Rectal smooth muscle tissue (tissue), 1 donor: ENCODE measurements around the gene PFN3.

ENCODE experiments used
- H3K27ac ChIP-seq: one replicate; pipeline ENCODE4 v1.7.0; 2013; ENCODE audit warnings: low read depth, low read length, inconsistent platforms
- H3K27me3 ChIP-seq: one replicate; pipeline ENCODE4 v1.7.0; 2013; ENCODE audit warnings: low read length; ENCODE audit not compliant: control insufficient read depth, insufficient read depth
- H3K36me3 ChIP-seq: one replicate; pipeline ENCODE4 v1.7.0; 2013; ENCODE audit warnings: low read length; ENCODE audit not compliant: control insufficient read depth, insufficient read depth
- H3K4me1 ChIP-seq: one replicate; pipeline ENCODE4 v1.7.0; 2013; ENCODE audit warnings: low read length; ENCODE audit not compliant: control insufficient read depth, insufficient read depth
- H3K4me3 ChIP-seq: one replicate; pipeline ENCODE4 v1.7.0; 2013; ENCODE audit warnings: low read length
- H3K9ac ChIP-seq: one replicate; pipeline ENCODE4 v1.7.0; 2013; ENCODE audit warnings: low read length

The PFN3 gene

DNA sequence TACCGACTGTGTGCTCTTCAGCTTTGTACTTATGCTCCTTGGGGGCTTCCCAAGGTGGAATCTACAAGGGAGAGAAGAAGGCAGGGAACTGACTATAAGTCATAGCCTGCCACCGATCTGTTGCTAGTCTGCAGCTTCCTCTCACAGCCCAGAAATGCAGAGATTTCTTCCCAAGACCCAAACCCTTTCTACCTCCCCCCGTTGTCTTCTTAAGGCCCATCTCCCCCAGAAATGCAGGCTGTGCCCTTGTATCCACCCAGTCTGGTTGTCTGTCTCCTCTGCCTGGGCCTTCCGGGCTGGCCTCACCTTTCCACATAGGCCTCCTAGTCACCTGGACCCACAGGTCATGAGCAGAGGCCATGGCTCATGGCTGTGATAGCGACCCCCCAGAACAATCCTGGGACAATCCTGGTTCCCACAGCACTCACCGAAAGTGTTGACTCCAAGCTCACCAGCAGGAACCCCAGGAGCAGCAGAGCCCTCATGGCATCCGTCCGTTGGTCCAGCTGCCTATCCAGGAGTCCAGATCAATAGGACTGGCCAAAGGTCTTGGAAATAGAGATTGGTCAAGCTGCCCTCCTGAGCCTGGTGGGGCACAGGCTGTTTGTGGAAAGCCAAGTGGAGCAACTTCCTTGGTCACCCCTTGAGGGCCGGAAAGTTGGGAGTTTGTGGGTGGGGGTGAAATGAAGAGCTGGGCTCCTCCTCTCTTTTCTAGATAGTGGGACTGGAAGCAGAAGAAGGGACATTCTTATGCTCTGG, 8.8 kb upstream of the PFN3 start, which contains the start of gene F12:
Gene F12 (minus strand): TSS at position 522 of the 759 bp plus-strand sequence. CDS start 37 bp downstream, at position 485.
- no peak within 1 kb of the TSS for H3K27ac ChIP-seq
- H3K4me1 ChIP-seq = peaks cover 2% of the 10 kb centered on the region
- no peak within 1 kb of the TSS for H3K4me3 ChIP-seq
- no peak within 1 kb of the TSS for H3K9ac ChIP-seq
- no peaks in the 10 kb centered on the region for H3K36me3 ChIP-seq
- no peaks in the 10 kb centered on the region for H3K27me3 ChIP-seq

DNA sequence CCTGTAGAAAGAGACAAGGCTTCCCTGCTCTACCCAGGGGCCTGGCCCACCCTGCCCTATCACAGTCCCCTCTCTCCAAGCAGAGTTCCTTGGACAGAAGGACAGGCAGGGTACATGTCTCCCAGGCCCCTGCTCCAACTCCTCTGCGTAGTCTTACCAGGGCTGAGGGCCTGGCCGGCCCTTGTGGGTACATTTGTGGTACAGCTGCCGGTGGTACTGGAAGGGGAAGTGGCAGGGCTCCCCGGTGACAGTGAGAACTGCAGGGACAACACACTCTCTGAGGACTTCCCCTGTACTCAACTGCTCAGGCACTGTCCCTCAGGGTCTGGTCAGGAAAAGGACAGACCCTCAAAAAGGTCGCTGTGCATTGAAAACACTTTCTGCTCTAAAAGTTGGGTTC, 5.3 kb upstream of the PFN3 start:
- H3K9ac ChIP-seq = no peak overlapping the region
- peaks cover 10% of the 10 kb centered on the region for H3K27me3 ChIP-seq
- no peak overlapping the region for H3K4me3 ChIP-seq
- no peaks in the 10 kb centered on the region for H3K36me3 ChIP-seq
- H3K27ac ChIP-seq = no peak overlapping the region
- peaks cover 11% of the 10 kb centered on the region for H3K4me1 ChIP-seq

DNA sequence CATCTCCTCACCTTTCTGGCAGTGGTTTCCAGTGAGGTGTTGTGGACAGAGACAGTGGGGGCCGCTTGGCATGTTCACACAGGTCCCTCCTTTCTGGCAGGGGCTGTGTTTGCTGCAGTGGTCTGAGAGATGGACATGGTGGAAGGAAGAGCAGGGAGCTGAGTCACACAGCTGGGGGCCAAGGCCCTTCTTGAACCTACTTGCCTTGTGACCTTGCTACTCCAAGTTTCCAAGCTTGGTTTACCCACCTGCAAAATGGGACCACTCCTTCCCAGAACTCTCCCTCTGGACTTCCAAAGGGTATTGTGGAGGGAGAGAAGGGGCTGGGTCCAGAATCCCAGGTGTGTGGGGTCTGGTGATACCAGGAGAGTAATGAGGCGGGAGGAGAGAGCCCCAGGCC, 4.9 kb upstream of the PFN3 start:
- Histone ChIP-seq H3K27ac (no peak overlapping the region), H3K36me3 (no peaks in the 10 kb centered on the region), H3K4me3 (no peak overlapping the region), H3K9ac (no peak overlapping the region), H3K27me3 (peaks cover 11% of the 10 kb centered on the region), H3K4me1 (peaks cover 11% of the 10 kb centered on the region)

DNA sequence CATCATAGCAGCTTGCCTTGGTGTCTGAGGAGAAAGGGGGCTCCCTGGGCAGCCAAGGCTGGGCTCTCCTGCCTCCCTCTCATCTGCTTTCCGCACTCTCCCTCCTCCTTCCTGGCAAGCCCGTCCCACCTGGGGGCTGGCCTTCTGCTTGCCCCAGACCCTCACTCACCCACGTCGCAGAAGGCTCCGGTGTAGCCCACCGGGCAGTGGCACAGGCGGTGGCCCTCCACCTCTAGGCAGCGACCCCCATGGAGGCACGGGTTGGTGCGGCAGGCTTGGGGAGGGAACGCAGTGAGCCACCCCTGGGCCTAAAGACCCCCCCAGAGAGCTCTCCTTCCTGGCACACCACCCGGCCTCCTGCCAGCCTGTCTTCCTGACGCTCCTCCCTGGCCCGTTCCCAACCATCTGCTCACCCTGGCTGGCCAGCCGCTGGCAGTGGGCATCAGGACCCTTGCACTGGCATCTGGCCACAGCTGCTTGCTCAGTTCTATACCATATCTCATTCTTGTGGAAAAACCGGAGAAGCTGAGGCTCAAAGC, 4.2 kb upstream of the PFN3 start:
- H3K4me1 ChIP-seq = peaks cover 11% of the 10 kb centered on the region
- H3K36me3 ChIP-seq = no peaks in the 10 kb centered on the region
- no peak overlapping the region for H3K27ac ChIP-seq
- H3K27me3 ChIP-seq = peaks cover 17% of the 10 kb centered on the region
- no peak overlapping the region for H3K9ac ChIP-seq
- peak overlapping the region; percentile 71 for H3K4me3 ChIP-seq

DNA sequence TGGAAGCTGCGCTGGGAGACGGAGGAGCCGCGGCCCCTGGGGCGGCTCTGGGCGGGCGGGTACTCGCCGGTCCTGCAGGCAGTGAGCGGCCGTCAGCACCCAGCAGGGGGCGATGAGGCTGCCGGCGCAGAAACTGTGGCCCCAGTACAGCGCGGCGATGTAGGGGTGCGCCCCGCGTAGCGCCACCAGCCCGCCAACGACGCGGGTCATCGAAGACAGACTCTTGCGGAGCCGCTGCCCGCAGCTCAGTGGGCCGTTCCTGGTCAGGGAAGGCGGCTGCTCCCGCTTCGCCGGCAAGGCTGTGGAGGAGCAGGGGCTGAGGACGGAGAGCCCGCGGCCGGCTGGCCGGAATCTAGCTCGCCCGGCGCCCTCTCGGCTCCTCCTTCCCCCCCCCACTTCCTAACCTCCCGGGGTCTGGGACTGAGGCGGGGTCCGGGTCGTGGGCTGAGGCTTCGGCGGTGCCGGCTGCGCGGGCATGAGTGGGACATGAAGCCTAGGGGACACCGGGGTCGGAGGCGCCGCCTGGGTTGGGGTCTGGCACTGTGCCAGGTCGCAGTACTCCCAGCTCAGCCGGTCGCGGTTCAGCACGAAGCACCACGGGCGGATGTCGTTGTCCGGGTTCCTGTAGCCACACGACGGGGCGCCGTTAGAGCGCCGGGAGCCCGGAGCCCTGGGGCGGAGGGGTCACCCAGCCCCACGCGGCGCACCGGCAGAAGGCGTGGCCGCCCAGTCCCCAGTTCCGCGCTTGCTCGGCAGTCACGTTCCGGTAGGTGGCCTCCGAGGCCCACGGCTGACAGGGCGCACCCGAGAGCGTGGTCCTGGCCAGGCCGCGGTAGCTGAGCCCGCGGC, 3.6 kb upstream of the PFN3 start:
- H3K4me1 ChIP-seq = peaks cover 11% of the 10 kb centered on the region
- peaks cover 18% of the 10 kb centered on the region for H3K27me3 ChIP-seq
- H3K27ac ChIP-seq = no peak overlapping the region
- H3K9ac ChIP-seq = peak overlapping the region; percentile 10
- no peaks in the 10 kb centered on the region for H3K36me3 ChIP-seq
- H3K4me3 ChIP-seq = peak overlapping the region; percentile 71

DNA sequence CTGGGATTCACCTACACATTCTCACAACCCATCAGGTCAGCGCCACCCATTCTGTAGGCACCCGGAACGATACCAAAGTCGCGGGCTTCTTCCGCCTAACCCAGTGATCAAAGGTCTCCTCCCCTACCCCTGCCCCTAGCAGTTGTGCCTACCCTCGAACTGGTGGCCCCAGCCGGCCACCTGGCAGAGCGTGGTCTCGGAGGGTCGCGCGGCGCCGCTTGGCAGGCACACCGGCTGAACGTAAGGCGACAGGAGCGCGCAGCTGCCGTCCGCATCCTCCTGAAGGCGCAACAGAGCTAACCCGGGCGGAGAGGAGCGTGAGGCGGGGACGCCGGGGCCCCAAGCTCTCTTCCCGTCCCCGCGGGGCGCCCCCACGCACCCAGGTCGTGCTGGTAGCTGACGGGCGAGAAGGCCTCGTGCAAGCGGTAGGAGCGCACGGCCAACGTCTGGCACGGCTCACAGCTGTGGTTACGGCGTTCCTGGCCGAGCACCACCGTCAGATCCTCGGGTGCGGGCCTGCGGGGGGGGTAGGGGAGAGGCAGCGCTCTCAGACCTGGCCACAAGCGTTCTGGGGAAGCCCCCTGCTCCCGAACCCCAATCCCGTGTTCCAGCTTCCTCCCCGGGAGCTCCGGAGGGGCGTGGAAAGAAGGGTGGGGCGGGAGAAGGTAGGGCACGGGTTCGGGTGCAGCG, 2.8 kb upstream of the PFN3 start:
- Histone ChIP-seq H3K27me3 (peaks cover 18% of the 10 kb centered on the region), H3K4me3 (peak overlapping the region; percentile 71), H3K9ac (peak overlapping the region; percentile 10)

DNA sequence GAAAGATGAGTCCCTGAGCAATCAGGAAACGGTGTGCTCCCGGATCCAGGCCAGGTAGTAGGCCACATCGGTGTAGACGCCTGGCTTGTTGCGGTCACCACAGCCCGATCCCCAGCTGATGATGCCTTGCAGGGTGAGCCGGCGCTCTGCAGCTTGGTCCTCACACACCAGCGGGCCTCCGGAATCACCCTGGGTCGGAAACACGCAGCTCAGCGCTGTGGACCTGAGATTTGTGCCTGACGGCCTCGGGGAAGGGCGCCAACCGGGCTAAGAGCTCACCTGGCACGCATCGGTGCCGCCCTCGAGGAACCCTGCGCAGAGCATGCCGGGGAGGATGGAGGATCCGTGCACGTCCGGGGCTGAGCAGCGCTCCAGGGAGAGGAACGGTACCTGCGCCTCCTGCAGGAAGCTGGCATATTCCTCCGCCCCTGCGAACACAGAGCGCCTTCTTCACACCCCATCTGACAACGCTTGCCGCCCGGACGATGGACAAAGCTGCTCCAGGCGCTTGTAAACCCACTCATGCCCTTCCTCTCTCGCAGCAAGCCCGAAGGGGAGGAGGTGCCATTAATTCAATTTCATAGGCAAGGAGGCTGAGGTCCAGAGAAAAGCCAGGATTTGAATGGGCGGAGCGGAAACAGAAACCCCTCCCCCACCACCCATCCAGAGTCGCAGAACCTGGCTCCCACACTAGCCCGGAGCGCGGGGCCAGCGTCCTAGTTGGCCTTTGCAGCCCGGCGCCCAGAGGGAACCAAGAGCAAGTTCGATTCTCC, 2.0 kb upstream of the PFN3 start:
- peaks cover 18% of the 10 kb centered on the region for H3K27me3 ChIP-seq
- no peak overlapping the region for H3K27ac ChIP-seq
- no peak overlapping the region for H3K9ac ChIP-seq
- no peaks in the 10 kb centered on the region for H3K36me3 ChIP-seq
- H3K4me3 ChIP-seq = peak overlapping the region; percentile 71
- H3K4me1 ChIP-seq = peaks cover 11% of the 10 kb centered on the region

More for the DNA sequence above, 2.8 kb upstream of the PFN3 start:
- Histone ChIP-seq H3K4me1 (peaks cover 11% of the 10 kb centered on the region), H3K36me3 (no peaks in the 10 kb centered on the region), H3K27ac (no peak overlapping the region)

DNA sequence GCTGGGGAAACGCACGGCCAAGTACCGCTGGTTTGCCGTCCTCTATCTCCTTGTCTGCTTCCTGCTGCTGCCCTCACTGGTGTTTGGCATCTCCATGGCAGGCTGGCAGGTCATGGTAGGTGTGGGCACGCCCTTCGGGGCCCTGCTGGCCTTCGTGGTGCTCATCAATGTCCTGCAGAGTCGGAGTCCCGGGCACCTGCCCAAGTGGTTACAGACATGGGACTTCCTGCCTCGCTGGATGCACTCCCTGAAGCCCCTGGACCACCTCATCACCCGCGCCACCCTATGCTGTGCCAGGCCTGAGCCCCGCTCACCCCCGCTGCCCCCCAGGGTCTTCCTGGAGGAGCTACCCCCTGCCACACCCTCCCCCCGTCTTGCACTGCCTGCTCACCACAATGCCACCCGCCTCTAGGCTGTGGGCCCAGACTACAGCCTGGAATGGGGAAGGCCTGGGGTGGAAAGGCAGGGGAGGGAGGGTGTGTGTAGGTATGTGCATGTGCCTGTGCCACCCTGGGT, 2.5 kb downstream of the PFN3 start:
- Histone ChIP-seq H3K27ac (no peak overlapping the region), H3K4me1 (peaks cover 3% of the 10 kb centered on the region), H3K9ac (no peak overlapping the region), H3K4me3 (no peak overlapping the region), H3K27me3 (peaks cover 15% of the 10 kb centered on the region), H3K36me3 (no peaks in the 10 kb centered on the region)

DNA sequence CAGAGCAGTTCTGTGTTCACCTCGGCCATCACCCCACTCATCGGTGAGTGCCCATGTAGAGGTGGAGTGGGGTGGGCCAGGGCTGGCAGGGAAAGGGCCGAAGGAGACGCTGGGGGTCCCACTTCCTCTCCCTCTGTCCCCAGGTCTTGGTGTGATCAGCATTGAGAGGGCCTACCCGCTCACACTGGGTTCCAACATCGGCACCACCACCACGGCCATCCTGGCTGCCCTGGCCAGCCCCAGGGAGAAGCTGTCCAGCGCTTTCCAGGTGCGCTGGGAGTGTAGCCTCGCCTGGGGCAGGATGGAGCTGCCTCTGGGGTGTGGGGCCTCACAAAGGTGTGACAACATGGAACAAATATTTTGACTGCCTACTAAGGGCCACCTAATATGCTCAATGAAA, 3.7 kb downstream of the PFN3 start:
- H3K27me3 ChIP-seq = peaks cover 9% of the 10 kb centered on the region
- H3K4me1 ChIP-seq = no peaks in the 10 kb centered on the region

DNA sequence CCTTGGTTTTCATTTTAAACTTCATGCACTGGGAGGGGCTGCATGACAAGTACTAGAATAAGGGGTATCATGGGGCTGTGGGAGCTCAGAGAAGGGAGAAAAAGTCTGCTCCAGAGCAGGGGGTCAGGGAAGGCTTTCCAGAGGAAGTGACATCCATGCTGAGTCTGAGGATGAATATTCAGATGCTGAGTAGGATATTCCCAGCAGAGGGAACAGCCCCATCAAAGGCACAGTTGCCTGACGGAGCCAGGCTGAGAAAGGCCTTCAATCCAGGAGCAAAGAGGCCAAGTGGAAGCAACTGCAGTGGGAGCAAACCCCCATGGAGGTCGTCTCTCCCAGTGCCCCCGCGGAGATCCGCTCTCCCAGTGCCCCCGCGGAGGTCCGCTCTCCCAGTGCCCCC, 4.4 kb downstream of the PFN3 start:
- Histone ChIP-seq H3K27ac (no peak overlapping the region), H3K9ac (no peak overlapping the region), H3K27me3 (peaks cover 8% of the 10 kb centered on the region), H3K4me3 (no peak overlapping the region), H3K36me3 (no peaks in the 10 kb centered on the region), H3K4me1 (no peaks in the 10 kb centered on the region)

More for the DNA sequence above, 3.7 kb downstream of the PFN3 start:
- Histone ChIP-seq H3K27ac (no peak overlapping the region), H3K36me3 (no peaks in the 10 kb centered on the region), H3K4me3 (no peak overlapping the region), H3K9ac (no peak overlapping the region)

DNA sequence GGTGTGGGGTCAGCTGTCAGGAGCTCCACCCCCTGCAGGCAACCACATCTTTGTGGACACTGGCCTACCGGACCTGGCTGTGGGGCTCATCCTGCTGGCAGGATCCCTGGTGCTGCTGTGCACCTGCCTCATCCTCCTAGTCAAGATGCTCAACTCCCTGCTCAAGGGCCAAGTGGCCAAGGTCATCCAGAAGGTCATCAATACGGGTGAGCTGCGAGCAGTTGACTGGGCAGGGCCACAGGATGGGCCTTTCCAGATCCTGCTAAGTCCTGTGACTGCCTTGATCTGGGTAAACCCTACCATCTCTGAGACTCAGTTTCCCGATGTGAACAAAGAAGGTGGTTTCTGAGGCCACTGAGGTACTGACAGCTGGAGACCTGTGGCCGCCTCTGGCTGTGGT, 6.5 kb downstream of the PFN3 start:
- no peak overlapping the region for H3K9ac ChIP-seq
- H3K36me3 ChIP-seq = no peaks in the 10 kb centered on the region
- no peaks in the 10 kb centered on the region for H3K4me1 ChIP-seq
- H3K27ac ChIP-seq = no peak overlapping the region
- no peaks in the 10 kb centered on the region for H3K27me3 ChIP-seq
- H3K4me3 ChIP-seq = no peak overlapping the region
